Ishikawa (cell line): ENCODE measurements around the gene TRANK1.

Experiments
- CREB1 ChIP-seq: IDR thresholded peaks from 2 replicates; pipeline ENCODE4 v1.6.1; 2012; ENCODE audit warnings: low read depth
- EGR1 ChIP-seq: IDR thresholded peaks from 2 replicates; pipeline ENCODE4 v1.6.1; 2012
- EP300 ChIP-seq: IDR thresholded peaks from 2 replicates; pipeline ENCODE4 v1.6.1; 2012; ENCODE audit warnings: borderline replicate concordance
- FOXM1 ChIP-seq: IDR thresholded peaks from 2 replicates; pipeline ENCODE4 v1.6.1; 2012; ENCODE audit warnings: low read depth, borderline replicate concordance
- NFIC ChIP-seq: IDR thresholded peaks from 2 replicates; pipeline ENCODE4 v1.6.1; 2012
- RAD21 ChIP-seq: IDR thresholded peaks from 2 replicates; pipeline ENCODE4 v1.6.1; 2012; ENCODE audit warnings: low read depth
- REST ChIP-seq: IDR thresholded peaks from 2 replicates; pipeline ENCODE4 v1.6.1; 2012; ENCODE audit warnings: low read depth, mild to moderate bottlenecking
- TAF1 ChIP-seq: IDR thresholded peaks from 2 replicates; pipeline ENCODE4 v1.6.1; 2012; ENCODE audit warnings: low read depth, mild to moderate bottlenecking
- TEAD4 ChIP-seq: IDR thresholded peaks from 2 replicates; pipeline ENCODE4 v1.6.1; 2012
- YY1 ChIP-seq: IDR thresholded peaks from 2 replicates; pipeline ENCODE4 v1.6.1; 2012; ENCODE audit warnings: low read depth

- TF ChIP-seq RAD21: no peak
- no peak for TF ChIP-seq EP300
- TF ChIP-seq FOXM1: no peak
- no peak for TF ChIP-seq TAF1
- TF ChIP-seq NFIC: no peak
- TF ChIP-seq EGR1: no peak
- no peak for TF ChIP-seq YY1
- no peak for TF ChIP-seq REST
- TF ChIP-seq TEAD4: no peak
- TF ChIP-seq CREB1: no peak
Observed at GRCh38 chr3:36876181-36876936, 68.5 kb downstream of the TRANK1 start.
